Panc1 (cell line): ENCODE results near the gene FSHR. TPM values are rescaled to one million over a fixed set of nuclear protein-coding genes. Genes with fewer than 3 reads are reported as not detected.

Experiments used
- ATAC-seq: fragments of 200-7000 bp; cut with Tn5 transposase; 2 replicates; pipeline ENCODE4 v1.9.1; 2020; ENCODE audit warnings: mild to moderate bottlenecking, moderate library complexity
- BruUV-seq: library from RNA; stranded (reverse); fragments of 400-500 nt; replicated peaks from 2 replicates; lab custom pipeline; 2021; lab: Mats Ljungman, UMichigan
- CTCF ChIA-PET: fragments of 300-600 bp; sonication (Branson Sonifier 250); formaldehyde crosslinking; loops from one replicate; lab custom pipeline; 2022; ENCODE audit warnings: antibody characterized with exemption; lab: Charles Lee
- POLR2A ChIA-PET: fragments of 300-600 bp; sonication (Branson Sonifier 250); formaldehyde crosslinking; loops from one replicate; lab custom pipeline; 2022; ENCODE audit warnings: antibody characterized with exemption; lab: Charles Lee
- DNase-seq: peaks from one replicate; pipeline ENCODE4 v3.0.0-alpha.2; 2010; ENCODE audit warnings: low read depth, low spot score
- H3K27ac ChIP-seq: 2 replicates; pipeline ENCODE4 v1.5.1; 2011; ENCODE audit warnings: mild to moderate bottlenecking, low read length, inconsistent platforms
- H3K27me3 ChIP-seq: fragments of 200-500 bp; sonication (Bioruptor generic); 2 replicates; pipeline ENCODE4 v1.6.0; 2014; ENCODE audit warnings: low read length, inconsistent platforms; ENCODE audit not compliant: control insufficient read depth, insufficient read depth
- H3K36me3 ChIP-seq: fragments of 200-500 bp; sonication (Bioruptor generic); 2 replicates; pipeline ENCODE4 v1.5.1; 2014; ENCODE audit warnings: inconsistent platforms, mild to moderate bottlenecking, low read length, moderate library complexity; ENCODE audit not compliant: control insufficient read depth, insufficient read depth
- H3K4me1 ChIP-seq: 2 replicates; pipeline ENCODE4 v1.5.1; 2011; ENCODE audit warnings: inconsistent platforms, mild to moderate bottlenecking, low read length, moderate library complexity; ENCODE audit not compliant: control insufficient read depth, insufficient read depth
- H3K4me3 ChIP-seq, 2 experiments: 2 replicates each; pipeline ENCODE4 v1.5.1; 2011 to 2012; ENCODE audit warnings: low read depth in 2 of 2, low read length in 2 of 2, mild to moderate bottlenecking in 2 of 2, inconsistent platforms in 1 of 2, moderate library complexity in 1 of 2
- H3K9me3 ChIP-seq: fragments of 200-500 bp; sonication (Bioruptor generic); 2 replicates; pipeline ENCODE4 v1.5.1; 2014; ENCODE audit warnings: low read depth, mild to moderate bottlenecking, inconsistent platforms, low read length, moderate library complexity; ENCODE audit not compliant: control insufficient read depth, insufficient read depth
- CTCF ChIP-seq: fragments of 450-650 bp; IDR thresholded peaks from 2 replicates; pipeline ENCODE4 v1.5.1; 2017; ENCODE audit warnings: mild to moderate bottlenecking
- POLR2AphosphoS5 ChIP-seq: IDR thresholded peaks from 2 replicates; pipeline ENCODE4 v1.6.1; 2012; ENCODE audit warnings: mild to moderate bottlenecking, low read depth, low read length, moderate library complexity
- REST ChIP-seq, 2 experiments: IDR thresholded peaks; 2 replicates each; pipeline ENCODE4 v1.6.1; 2011 to 2012; ENCODE audit warnings: low read depth in 2 of 2, control low read depth in 1 of 2, low read length in 1 of 2, mild to moderate bottlenecking in 1 of 2, moderate library complexity in 1 of 2; ENCODE audit not compliant: insufficient read depth in 1 of 2
- SIN3A ChIP-seq: IDR thresholded peaks from 2 replicates; pipeline ENCODE4 v1.6.1; 2012; ENCODE audit warnings: low read depth, mild to moderate bottlenecking, low read length, moderate library complexity, borderline replicate concordance; ENCODE audit not compliant: insufficient read depth
- TCF7L2 ChIP-seq: IDR thresholded peaks from 2 replicates; pipeline ENCODE4 v1.6.1; 2011; ENCODE audit warnings: mild to moderate bottlenecking, low read depth, low read length, inconsistent platforms
- in situ Hi-C: cut with HindIII; loops from 2 replicates; pipeline ENCODE4 v1.10.0; 2016; ENCODE audit warnings: low sequenced_read_pairs, low pct_unique_long_range_greater_than_20kb
- intact Hi-C: fragments of 100-400 bp; cut with micrococcal nuclease; formaldehyde crosslinking; loops from one replicate; pipeline ENCODE4 v1.10.0; 2022; ENCODE audit not compliant: unreplicated experiment
- total RNA-seq: library from RNA; stranded (reverse); gene quantifications from one replicate; pipeline ENCODE4 v1.2.1, GENCODE V29; 2021; ENCODE audit not compliant: unreplicated experiment

The FSHR gene
- total RNA-seq, 1 experiment from 2014 or later: not detected

GRCh38 chr2:49174750-49175149, 20.4 kb upstream of the FSHR start:
- no peak overlapping the region for H3K4me3 ChIP-seq
- BruUV-seq: no TSS peak
- no peak overlapping the region for H3K27ac ChIP-seq
- no peaks in the 10 kb centered on the region for H3K4me1 ChIP-seq
- TF ChIP-seq SIN3A: no peak
- no peak for TF ChIP-seq POLR2AphosphoS5
- no peak for TF ChIP-seq REST (IDR thresholded peaks at IDR 0.05; ENCODE audit: insufficient read depth in 1 of 2, low read depth in 2 of 2, low read length in 1 of 2)
- TF ChIP-seq CTCF: no peak
- TF ChIP-seq TCF7L2: no peak
- ChIA-PET CTCF (no interaction called here), POLR2A (no interaction called here)
- DNase-seq (no peak), ATAC-seq (no peak)
- in situ Hi-C loops: no loop called here
- no peaks in the 10 kb centered on the region for H3K27me3 ChIP-seq
- no peaks in the 10 kb centered on the region for H3K36me3 ChIP-seq
- H3K9me3 ChIP-seq: no peaks in the 10 kb centered on the region
- intact Hi-C loops: no loop called here

GRCh38 chr2:49167131-49167530, 12.8 kb upstream of the FSHR start:
- POLR2A ChIA-PET: no interaction called here
- H3K36me3 ChIP-seq: no peaks in the 10 kb centered on the region
- ATAC-seq: no peak
- no peak overlapping the region for H3K4me3 ChIP-seq
- H3K9me3 ChIP-seq: no peaks in the 10 kb centered on the region
- TF ChIP-seq REST (IDR thresholded peaks at IDR 0.05; ENCODE audit: insufficient read depth in 1 of 2, low read depth in 2 of 2, low read length in 1 of 2): no peak
- TF ChIP-seq POLR2AphosphoS5: no peak
- no peak for TF ChIP-seq SIN3A
- TF ChIP-seq CTCF: no peak
- TF ChIP-seq TCF7L2: no peak
- H3K4me1 ChIP-seq: no peaks in the 10 kb centered on the region
- in situ Hi-C loops: no loop called here
- BruUV-seq: no TSS peak
- H3K27me3 ChIP-seq: no peaks in the 10 kb centered on the region
- intact Hi-C loops: no loop called here
- H3K27ac ChIP-seq: no peak overlapping the region
- no peak for DNase-seq
- CTCF ChIA-PET: no interaction called here
